Loucy (cell line): Measurements from ENCODE around the gene NOCT.

ENCODE experiments used
- H2AFZ ChIP-seq: fragments of 200-600 bp; sonication (generic); 2 replicates; pipeline ENCODE4 v1.6.0; 2016; ENCODE audit warnings: antibody characterized with exemption, mild to moderate bottlenecking, low read length, moderate library complexity
- H3F3A ChIP-seq: fragments of 200-600 bp; 2 replicates; pipeline ENCODE4 v1.6.0; 2016; ENCODE audit warnings: antibody characterized with exemption, low read depth, mild to moderate bottlenecking
- H3K27me3 ChIP-seq: fragments of 200-600 bp; sonication (generic); 2 replicates; pipeline ENCODE4 v1.6.1; 2014; ENCODE audit warnings: low read length, mild to moderate bottlenecking; ENCODE audit not compliant: insufficient read depth, poor library complexity, severe bottlenecking
- H3K36me3 ChIP-seq: fragments of 200-600 bp; sonication (generic); 2 replicates; pipeline ENCODE4 v1.6.1; 2016; ENCODE audit warnings: low read length; ENCODE audit not compliant: insufficient read depth
- H3K4me1 ChIP-seq: fragments of 200-600 bp; sonication (generic); 2 replicates; pipeline ENCODE4 v1.5.1; 2014; ENCODE audit warnings: low read length, mild to moderate bottlenecking; ENCODE audit not compliant: insufficient read depth, poor library complexity, severe bottlenecking
- H3K4me2 ChIP-seq: fragments of 200-600 bp; sonication (generic); 2 replicates; pipeline ENCODE4 v1.6.0; 2014; ENCODE audit warnings: antibody characterized with exemption, low read length, low read depth, mild to moderate bottlenecking; ENCODE audit not compliant: poor library complexity, severe bottlenecking
- H3K4me3 ChIP-seq: fragments of 200-600 bp; sonication (generic); 2 replicates; pipeline ENCODE4 v1.5.1; 2014; ENCODE audit warnings: low read length, mild to moderate bottlenecking, mixed read lengths; ENCODE audit not compliant: poor library complexity, severe bottlenecking
- H3K79me2 ChIP-seq: fragments of 200-600 bp; sonication (generic); 2 replicates; pipeline ENCODE4 v1.6.1; 2014; ENCODE audit warnings: low read length; ENCODE audit not compliant: insufficient read depth
- H3K9ac ChIP-seq: fragments of 200-600 bp; sonication (generic); 2 replicates; pipeline ENCODE4 v1.6.0; 2014; ENCODE audit warnings: mild to moderate bottlenecking, low read depth, low read length, moderate library complexity; ENCODE audit not compliant: poor library complexity, severe bottlenecking
- H3K9me2 ChIP-seq: fragments of 200-600 bp; sonication (generic); replicated peaks from 2 replicates; pipeline ENCODE4 v1.6.1; 2016; ENCODE audit warnings: low read depth, low read length, mixed read lengths
- H3K9me3 ChIP-seq: fragments of 200-600 bp; sonication (generic); 2 replicates; pipeline ENCODE4 v1.6.1; 2014; ENCODE audit warnings: mild to moderate bottlenecking, antibody characterized with exemption, low read length, low read depth; ENCODE audit not compliant: insufficient read depth
- H4K20me1 ChIP-seq: fragments of 200-600 bp; sonication (generic); 2 replicates; pipeline ENCODE4 v1.6.0; 2014; ENCODE audit warnings: antibody characterized with exemption, low read length, mild to moderate bottlenecking; ENCODE audit not compliant: insufficient read depth, poor library complexity, severe bottlenecking
- EZH2phosphoT487 ChIP-seq: fragments of 200-600 bp; IDR thresholded peaks from 2 replicates; pipeline ENCODE4 v1.6.1; 2018; ENCODE audit warnings: antibody characterized with exemption, mild to moderate bottlenecking, moderate library complexity, borderline replicate concordance
- TF ChIP-seq, protein P1 (sequence below): fragments of 200-600 bp; sonication (generic); conservative IDR thresholded peaks from 2 replicates; pipeline ENCODE4 v1.5.1; 2014; ENCODE audit warnings: mild to moderate bottlenecking, antibody characterized with exemption, low read length

NOCT gene

GRCh38 chr4:139083956-139084803 is 68.6 kb downstream of the NOCT start:
- no peak for TF ChIP-seq EZH2phosphoT487
- TF ChIP-seq, protein P1, sequence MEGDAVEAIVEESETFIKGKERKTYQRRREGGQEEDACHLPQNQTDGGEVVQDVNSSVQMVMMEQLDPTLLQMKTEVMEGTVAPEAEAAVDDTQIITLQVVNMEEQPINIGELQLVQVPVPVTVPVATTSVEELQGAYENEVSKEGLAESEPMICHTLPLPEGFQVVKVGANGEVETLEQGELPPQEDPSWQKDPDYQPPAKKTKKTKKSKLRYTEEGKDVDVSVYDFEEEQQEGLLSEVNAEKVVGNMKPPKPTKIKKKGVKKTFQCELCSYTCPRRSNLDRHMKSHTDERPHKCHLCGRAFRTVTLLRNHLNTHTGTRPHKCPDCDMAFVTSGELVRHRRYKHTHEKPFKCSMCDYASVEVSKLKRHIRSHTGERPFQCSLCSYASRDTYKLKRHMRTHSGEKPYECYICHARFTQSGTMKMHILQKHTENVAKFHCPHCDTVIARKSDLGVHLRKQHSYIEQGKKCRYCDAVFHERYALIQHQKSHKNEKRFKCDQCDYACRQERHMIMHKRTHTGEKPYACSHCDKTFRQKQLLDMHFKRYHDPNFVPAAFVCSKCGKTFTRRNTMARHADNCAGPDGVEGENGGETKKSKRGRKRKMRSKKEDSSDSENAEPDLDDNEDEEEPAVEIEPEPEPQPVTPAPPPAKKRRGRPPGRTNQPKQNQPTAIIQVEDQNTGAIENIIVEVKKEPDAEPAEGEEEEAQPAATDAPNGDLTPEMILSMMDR: no peak
- peaks cover 9% of the 10 kb centered on the region for H3F3A ChIP-seq
- H3K9me2 ChIP-seq: no peaks in the 10 kb centered on the region
- H3K27me3 ChIP-seq: no peaks in the 10 kb centered on the region
- H4K20me1 ChIP-seq: peaks cover 35% of the 10 kb centered on the region
- H3K4me3 ChIP-seq: peak overlapping the region; percentile 99
- peak overlapping the region; percentile 99 for H3K9ac ChIP-seq
- H3K4me2 ChIP-seq: peak overlapping the region; percentile 84
- H3K4me1 ChIP-seq: peaks cover 43% of the 10 kb centered on the region
- no peaks in the 10 kb centered on the region for H3K9me3 ChIP-seq
- peak overlapping the region; percentile 92 for H2AFZ ChIP-seq
- no peaks in the 10 kb centered on the region for H3K36me3 ChIP-seq
- peaks cover 44% of the 10 kb centered on the region for H3K79me2 ChIP-seq

GRCh38 chr4:139084804-139085093 is 69.2 kb downstream of the NOCT start:
- TF ChIP-seq, protein P1: no peak
- no peak for TF ChIP-seq EZH2phosphoT487
- Histone ChIP-seq H3K9ac (peak overlapping the region; percentile 99), H3K36me3 (no peaks in the 10 kb centered on the region), H3K4me1 (peaks cover 39% of the 10 kb centered on the region), H3K79me2 (peaks cover 38% of the 10 kb centered on the region), H3K4me3 (peak overlapping the region; percentile 99), H3F3A (peaks cover 9% of the 10 kb centered on the region), H4K20me1 (peaks cover 30% of the 10 kb centered on the region), H3K27me3 (no peaks in the 10 kb centered on the region), H3K4me2 (peak overlapping the region; percentile 84), H3K9me3 (no peaks in the 10 kb centered on the region), H2AFZ (peak overlapping the region; percentile 81), H3K9me2 (no peaks in the 10 kb centered on the region)

DNA sequence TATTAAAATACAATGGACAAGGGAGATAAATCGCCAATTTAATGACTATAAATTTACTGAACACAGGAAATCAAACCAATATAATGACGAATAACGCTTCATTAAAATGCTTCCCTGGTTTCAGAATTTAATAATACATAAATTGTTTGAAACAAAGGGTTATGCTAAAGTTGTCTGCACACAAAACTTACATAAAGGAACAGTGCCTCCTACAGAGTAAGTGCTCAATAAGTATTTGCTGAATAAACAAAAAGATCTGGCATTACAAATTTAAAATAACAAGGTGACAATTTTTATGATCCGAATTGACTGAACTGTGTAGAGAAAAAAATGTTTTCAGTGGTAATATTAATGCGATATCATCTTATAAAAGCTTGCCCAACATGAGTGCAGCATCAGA is 69.6 kb downstream of the NOCT start:
- Histone ChIP-seq H3K27me3 (no peaks in the 10 kb centered on the region), H3K9me3 (no peaks in the 10 kb centered on the region), H3K36me3 (no peaks in the 10 kb centered on the region), H3K4me1 (peaks cover 36% of the 10 kb centered on the region), H3F3A (peaks cover 9% of the 10 kb centered on the region), H3K9ac (peak overlapping the region; percentile 99), H3K4me3 (peak overlapping the region; percentile 99), H2AFZ (peak overlapping the region; percentile 81; the same call in 1 of the 2 replicates), H4K20me1 (peaks cover 26% of the 10 kb centered on the region), H3K79me2 (peaks cover 34% of the 10 kb centered on the region), H3K9me2 (no peaks in the 10 kb centered on the region), H3K4me2 (peak overlapping the region; percentile 84)
- TF ChIP-seq EZH2phosphoT487: no peak
- TF ChIP-seq, protein P1: peak; percentile 59
